HL-60 (cell line): ENCODE results near the gene RUNX2.

ENCODE experiments used
- CTCF ChIP-seq: IDR thresholded peaks from one replicate; pipeline ENCODE4 v1.5.1; 2011; ENCODE audit warnings: low read length, control low read depth, inconsistent platforms; ENCODE audit not compliant: insufficient read depth
- GABPA ChIP-seq: IDR thresholded peaks from 2 replicates; pipeline ENCODE4 v1.6.1; 2012; ENCODE audit warnings: low read depth
- POLR2AphosphoS5 ChIP-seq: IDR thresholded peaks from 2 replicates; pipeline ENCODE4 v1.6.1; 2012; ENCODE audit warnings: low read depth
- REST ChIP-seq: IDR thresholded peaks from 2 replicates; pipeline ENCODE4 v1.6.1; 2012; ENCODE audit warnings: low read depth; ENCODE audit not compliant: insufficient replicate concordance
- SPI1 ChIP-seq: IDR thresholded peaks from 2 replicates; pipeline ENCODE4 v1.6.1; 2012; ENCODE audit warnings: low read depth, mild to moderate bottlenecking, borderline replicate concordance

GRCh38 chr6:45302832-45303231, 25.3 kb upstream of the RUNX2 start:
- no peak for TF ChIP-seq CTCF
- TF ChIP-seq GABPA = no peak
- no peak for TF ChIP-seq POLR2AphosphoS5
- no peak for TF ChIP-seq REST
- no peak for TF ChIP-seq SPI1
